ENCODE results near the gene SMC4. TPM values are rescaled to one million over a fixed set of nuclear protein-coding genes. Genes with fewer than 3 reads are reported as not detected.

Gene SMC4
- total RNA-seq, 1 experiment from 2014 or later = 183 TPM

GRCh38 chr3:160403796-160404470 lies 4.5 kb downstream of the SMC4 start:
- Histone ChIP-seq H3K4me2 (ENCODE audit: low read length) (peak overlapping the region; percentile 95), H2AFZ (ENCODE audit: low read length) (no peak overlapping the region), H3K79me2 (ENCODE audit: low read length) (peaks cover 96% of the 10 kb centered on the region), H3K4me1 (ENCODE audit: insufficient read depth, low read length) (peaks cover 15% of the 10 kb centered on the region), H3K9ac (ENCODE audit: low read length) (peak overlapping the region; percentile 97), H3K27me3 (ENCODE audit: low read length) (no peaks in the 10 kb centered on the region), H3K9me2 (replicated peaks; ENCODE audit: low read length) (no peaks in the 10 kb centered on the region), H3K9me3 (ENCODE audit: low read length) (no peaks in the 10 kb centered on the region), H3F3A (ENCODE audit: low read length, unreplicated experiment) (no peaks in the 10 kb centered on the region), H3K4me3 (ENCODE audit: low read length) (peak overlapping the region; percentile 92), H3K27ac (ENCODE audit: low read length) (no peak overlapping the region; the same call in 1 of the 2 replicates), H4K20me1 (ENCODE audit: low read length) (peaks cover 76% of the 10 kb centered on the region), H3K36me3 (ENCODE audit: low read depth, low read length) (peaks cover 66% of the 10 kb centered on the region)
- TF ChIP-seq EZH2 (IDR thresholded peaks at IDR 0.05; ENCODE audit: low read length, unreplicated experiment) (no peak), EZH2phosphoT487 (IDR thresholded peaks at IDR 0.05; ENCODE audit: borderline replicate concordance, low read length) (no peak), CTCF (conservative IDR thresholded peaks at IDR 0.05; ENCODE audit: low read depth, low read length) (no peak)
- POLR2A ChIA-PET (ENCODE audit: unreplicated experiment) = interaction anchor here (0.6 kb wide), 1 partner anchor 11 kb away, joined by 4 read pairs; no protein-coding TSS in a partner anchor
- BruUV-seq (replicated peaks) = no TSS peak
- no peak for DNase-seq
- no peak for ATAC-seq
- CTCF ChIA-PET = no interaction called here
- intact Hi-C loops (cut with micrococcal nuclease) = loop anchor here (2.0 kb wide), 1 partner anchor 45 kb away; the partner anchor contains the start of gene TRIM59

DNA sequence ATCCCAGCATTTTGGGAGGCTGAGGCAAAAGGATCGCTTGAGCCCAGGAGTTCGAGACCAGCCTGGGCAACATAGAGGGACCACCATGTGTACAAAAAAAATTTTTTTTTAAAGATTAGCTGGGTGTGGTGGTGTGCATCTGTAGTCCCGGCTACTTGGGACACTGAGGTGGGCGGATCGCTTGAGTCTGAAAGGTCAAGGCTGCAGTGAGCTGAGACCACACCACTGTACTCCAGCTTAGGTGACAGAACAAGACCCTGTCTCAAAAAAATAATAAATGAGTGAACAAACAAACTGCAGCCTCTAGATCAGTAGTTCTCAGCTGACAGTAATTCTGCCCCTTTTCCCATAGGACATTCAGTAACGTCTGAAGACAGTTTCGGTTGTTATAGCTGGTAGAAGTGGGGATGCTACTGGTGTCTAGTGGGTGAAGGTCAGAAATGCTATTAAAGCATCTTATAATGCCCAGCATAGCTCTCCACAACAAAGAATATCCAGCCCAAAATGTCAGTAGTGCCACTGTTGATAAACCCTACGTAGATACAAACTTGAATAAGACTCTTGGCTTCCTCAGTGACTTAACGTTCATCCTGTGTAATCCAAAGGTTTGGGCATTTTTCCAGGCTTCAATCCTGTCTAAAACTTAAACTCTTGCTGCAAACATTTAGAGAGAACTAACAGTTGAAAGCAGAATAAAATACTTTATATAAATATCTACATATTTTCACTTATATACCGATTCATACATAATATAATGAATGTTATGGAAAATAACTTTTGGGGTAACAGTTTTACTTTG lies 10.6 kb downstream of the SMC4 start:
- Histone ChIP-seq H3K36me3 (ENCODE audit: low read depth, low read length) (peaks cover 86% of the 10 kb centered on the region), H3F3A (ENCODE audit: low read length, unreplicated experiment) (peaks cover 18% of the 10 kb centered on the region), H4K20me1 (ENCODE audit: low read length) (peaks cover 39% of the 10 kb centered on the region; the same call in 1 of the 2 replicates), H3K27ac (ENCODE audit: low read length) (no peak overlapping the region), H3K4me3 (ENCODE audit: low read length) (no peak overlapping the region), H3K9ac (ENCODE audit: low read length) (no peak overlapping the region), H3K79me2 (ENCODE audit: low read length) (peaks cover 84% of the 10 kb centered on the region), H3K4me1 (ENCODE audit: insufficient read depth, low read length) (no peaks in the 10 kb centered on the region), H2AFZ (ENCODE audit: low read length) (no peak overlapping the region), H3K9me3 (ENCODE audit: low read length) (no peaks in the 10 kb centered on the region), H3K27me3 (ENCODE audit: low read length) (no peaks in the 10 kb centered on the region), H3K9me2 (replicated peaks; ENCODE audit: low read length) (no peaks in the 10 kb centered on the region), H3K4me2 (ENCODE audit: low read length) (no peak overlapping the region)
- no TSS peak for BruUV-seq (replicated peaks)
- intact Hi-C loops (cut with micrococcal nuclease) = loop anchor here (10.0 kb wide), 1 partner anchor 185 kb away; the partner anchor contains the start of gene C3orf80
- no peak for TF ChIP-seq EZH2 (IDR thresholded peaks at IDR 0.05; ENCODE audit: low read length, unreplicated experiment)
- no peak for TF ChIP-seq EZH2phosphoT487 (IDR thresholded peaks at IDR 0.05; ENCODE audit: borderline replicate concordance, low read length)
- no peak for TF ChIP-seq CTCF (conservative IDR thresholded peaks at IDR 0.05; ENCODE audit: low read depth, low read length)
- no peak for ATAC-seq
- CTCF ChIA-PET = no interaction called here
- no peak for DNase-seq
- POLR2A ChIA-PET (ENCODE audit: unreplicated experiment) = interaction anchor here (0.7 kb wide), 1 partner anchor 159 kb away, joined by 3 read pairs; no protein-coding TSS in a partner anchor
